GM23338 (cell line): ENCODE results near the gene PDE2A. TPM values are rescaled to one million over a fixed set of nuclear protein-coding genes. Genes with fewer than 3 reads are reported as not detected.

Experiments used
- ATAC-seq: fragments of 200-7000 bp; cut with Tn5 transposase; 3 replicates; pipeline ENCODE4 v1.9.1; 2020
- DNase-seq: peaks from one replicate; pipeline ENCODE4 v3.0.0-alpha.2; 2015; ENCODE audit warnings: low spot score
- H2AFZ ChIP-seq: fragments of 200-600 bp; sonication (generic); 2 replicates; pipeline ENCODE4 v1.8.0; 2016; ENCODE audit warnings: antibody characterized with exemption, mild to moderate bottlenecking, moderate library complexity
- H3F3A ChIP-seq: fragments of 200-600 bp; sonication (generic); replicated peaks from 2 replicates; pipeline ENCODE4 v1.8.0; 2017; ENCODE audit warnings: antibody characterized with exemption, mixed run types, low read depth
- H3K27ac ChIP-seq: fragments of 200-600 bp; sonication (generic); 2 replicates; pipeline ENCODE4 v1.6.1; 2016; ENCODE audit warnings: low read depth
- H3K27me3 ChIP-seq: fragments of 200-600 bp; sonication (generic); 2 replicates; pipeline ENCODE4 v1.8.0; 2016; ENCODE audit warnings: mild to moderate bottlenecking, mixed run types, moderate library complexity; ENCODE audit not compliant: insufficient read depth
- H3K36me3 ChIP-seq: fragments of 200-600 bp; sonication (generic); 2 replicates; pipeline ENCODE4 v1.8.0; 2016; ENCODE audit warnings: mild to moderate bottlenecking; ENCODE audit not compliant: insufficient read depth
- H3K4me1 ChIP-seq: fragments of 200-600 bp; sonication (generic); 2 replicates; pipeline ENCODE4 v1.8.0; 2016; ENCODE audit warnings: mild to moderate bottlenecking, moderate library complexity; ENCODE audit not compliant: insufficient read depth
- H3K4me2 ChIP-seq: fragments of 200-600 bp; sonication (generic); 2 replicates; pipeline ENCODE4 v1.7.1; 2017; ENCODE audit warnings: mixed run types
- H3K4me3 ChIP-seq: fragments of 200-600 bp; sonication (generic); 2 replicates; pipeline ENCODE4 v1.6.1; 2016; ENCODE audit warnings: mixed run types
- H3K79me2 ChIP-seq: fragments of 200-600 bp; sonication (generic); replicated peaks from 2 replicates; pipeline ENCODE4 v1.8.0; 2017; ENCODE audit warnings: mild to moderate bottlenecking; ENCODE audit not compliant: insufficient read depth
- H3K9me2 ChIP-seq: fragments of 200-600 bp; sonication (generic); 2 replicates; pipeline ENCODE4 v1.8.0; 2017; ENCODE audit not compliant: insufficient read depth
- H4K20me1 ChIP-seq: fragments of 200-600 bp; sonication (generic); replicated peaks from 2 replicates; pipeline ENCODE4 v1.8.0; 2017; ENCODE audit warnings: mild to moderate bottlenecking; ENCODE audit not compliant: insufficient read depth
- H3K27ac Mint-ChIP-seq: 2 replicates; pipeline ENCODE4 v1.8.0; 2020; ENCODE audit warnings: inconsistent platforms, mild to moderate bottlenecking, moderate library complexity, mixed read lengths
- H3K27me3 Mint-ChIP-seq: 3 replicates; pipeline ENCODE4 v1.8.0; 2022; ENCODE audit warnings: low read depth, mild to moderate bottlenecking, moderate library complexity, mixed read lengths, inconsistent platforms; ENCODE audit not compliant: insufficient read depth, poor library complexity
- H3K36me3 Mint-ChIP-seq: 3 replicates; pipeline ENCODE4 v1.8.0; 2021; ENCODE audit warnings: low read depth, mild to moderate bottlenecking, inconsistent platforms, moderate library complexity, mixed read lengths
- H3K4me1 Mint-ChIP-seq: 3 replicates; pipeline ENCODE4 v1.8.0; 2020; ENCODE audit warnings: mild to moderate bottlenecking, inconsistent platforms, mixed read lengths
- H3K4me3 Mint-ChIP-seq: 3 replicates; pipeline ENCODE4 v1.8.0; 2021; ENCODE audit warnings: moderate library complexity, mild to moderate bottlenecking, inconsistent platforms, mixed read lengths
- H3K9me3 Mint-ChIP-seq: 3 replicates; pipeline ENCODE4 v1.8.0; 2020; ENCODE audit warnings: moderate library complexity, mild to moderate bottlenecking, inconsistent platforms, mixed read lengths
- CREB1 ChIP-seq: fragments of 250-450 bp; sonication (Bioruptor Pico); IDR thresholded peaks from 2 replicates; pipeline ENCODE4 v1.5.0; 2020; ENCODE audit warnings: low read depth, mild to moderate bottlenecking, moderate library complexity
- CTCF ChIP-seq, 2 experiments: fragments of 200-600 bp in 1 of 2; sonication (generic) in 1 of 2; conservative IDR thresholded peaks; 2 replicates each; pipeline versions ENCODE4 v1.5.1 to v1.6.1; 2016 to 2017; ENCODE audit warnings: antibody characterized with exemption in 2 of 2, low read depth in 2 of 2, mild to moderate bottlenecking in 2 of 2, moderate library complexity in 1 of 2
- ETS1 ChIP-seq: IDR thresholded peaks from 2 replicates; pipeline ENCODE4 v1.6.1; 2016; ENCODE audit warnings: antibody characterized with exemption
- EZH2 ChIP-seq: fragments of 200-600 bp; sonication (generic); IDR thresholded peaks from one replicate; pipeline ENCODE4 v1.8.0; 2017; ENCODE audit warnings: antibody characterized with exemption, mild to moderate bottlenecking, low read depth; ENCODE audit not compliant: unreplicated experiment
- EZH2phosphoT487 ChIP-seq: fragments of 200-600 bp; sonication (generic); IDR thresholded peaks from one replicate; pipeline ENCODE4 v1.8.1; 2018; ENCODE audit warnings: antibody characterized with exemption; ENCODE audit not compliant: unreplicated experiment
- JUNB ChIP-seq: IDR thresholded peaks from one replicate; pipeline ENCODE4 v1.6.1; 2016; ENCODE audit warnings: antibody characterized with exemption; ENCODE audit not compliant: unreplicated experiment
- NANOG ChIP-seq: IDR thresholded peaks from 2 replicates; pipeline ENCODE4 v1.6.1; 2016; ENCODE audit warnings: antibody characterized with exemption, borderline replicate concordance
- POLR2AphosphoS5 ChIP-seq: IDR thresholded peaks from 2 replicates; pipeline ENCODE4 v1.6.1; 2016; ENCODE audit warnings: antibody characterized with exemption, low read depth
- REST ChIP-seq: IDR thresholded peaks from one replicate; pipeline ENCODE4 v1.6.1; 2018; ENCODE audit warnings: antibody characterized with exemption; ENCODE audit not compliant: unreplicated experiment
- STAT1 ChIP-seq: IDR thresholded peaks from one replicate; pipeline ENCODE4 v1.6.1; 2016; ENCODE audit warnings: antibody characterized with exemption; ENCODE audit not compliant: unreplicated experiment
- ZNF114 ChIP-seq: fragments of 250-450 bp; sonication (Bioruptor Pico); IDR thresholded peaks from 2 replicates; pipeline ENCODE4 v1.5.0; 2020; ENCODE audit warnings: mild to moderate bottlenecking, moderate library complexity
- ZNF331 ChIP-seq: fragments of 250-450 bp; sonication (Bioruptor Pico); IDR thresholded peaks from 2 replicates; pipeline ENCODE4 v1.5.0; 2020; ENCODE audit warnings: low read depth, mild to moderate bottlenecking, moderate library complexity
- ZNF462 ChIP-seq: fragments of 250-450 bp; sonication (Bioruptor Pico); IDR thresholded peaks from 2 replicates; pipeline ENCODE4 v1.5.0; 2020; ENCODE audit warnings: mild to moderate bottlenecking, moderate library complexity
- polyA plus RNA-seq: library from polyadenylated mRNA; unstranded; fragments of >200 nt; fragmentation: Nextera tagmentation; extraction: Ambion mirVana; gene quantifications from 2 replicates; pipeline ENCODE4 v1.2.1, GENCODE V29; 2016
- total RNA-seq: library from RNA; depleted of rRNA; stranded (reverse); fragments of >200 nt; shearing (Covaris generic); gene quantifications from 2 replicates; pipeline ENCODE4 v1.2.3, GENCODE V29; 2014

Gene PDE2A
- total and polyA plus RNA-seq, 2 experiments from 2014 or later: 4.3 to 16.2 TPM

GRCh38 chr11:72623052-72623451 lies 51.2 kb downstream of the PDE2A start:
- Mint-ChIP-seq H3K9me3 (no peaks in the 10 kb centered on the region), H3K4me1 (peaks cover 5% of the 10 kb centered on the region), H3K4me3 (no peak overlapping the region), H3K36me3 (no peaks in the 10 kb centered on the region), H3K27ac (no peak overlapping the region), H3K27me3 (peaks cover 9% of the 10 kb centered on the region)
- no peaks in the 10 kb centered on the region for H3K79me2 ChIP-seq
- TF ChIP-seq STAT1 (no peak), CREB1 (CRISPR knock-in tag) (no peak), CTCF (conservative IDR thresholded peaks at IDR 0.05; ENCODE audit: low read depth in 2 of 2) (no peak), REST (no peak), ZNF114 (CRISPR knock-in tag) (no peak), ZNF331 (CRISPR knock-in tag) (no peak), EZH2 (no peak), ZNF462 (CRISPR knock-in tag) (no peak), ETS1 (no peak), JUNB (no peak), EZH2phosphoT487 (no peak), NANOG (no peak), POLR2AphosphoS5 (no peak)
- H2AFZ ChIP-seq: no peak overlapping the region
- no peak overlapping the region for H3K4me3 ChIP-seq
- no peaks in the 10 kb centered on the region for H3K36me3 ChIP-seq
- no peaks in the 10 kb centered on the region for H3K9me2 ChIP-seq
- ATAC-seq (no peak), DNase-seq (no peak)
- no peaks in the 10 kb centered on the region for H4K20me1 ChIP-seq
- H3K27me3 ChIP-seq: no peaks in the 10 kb centered on the region
- H3K27ac ChIP-seq: no peak overlapping the region
- H3K4me1 ChIP-seq: no peaks in the 10 kb centered on the region
- H3F3A ChIP-seq: no peaks in the 10 kb centered on the region
- H3K4me2 ChIP-seq: no peak overlapping the region
